ENCODE measurements around the gene RAB20.

DNA sequence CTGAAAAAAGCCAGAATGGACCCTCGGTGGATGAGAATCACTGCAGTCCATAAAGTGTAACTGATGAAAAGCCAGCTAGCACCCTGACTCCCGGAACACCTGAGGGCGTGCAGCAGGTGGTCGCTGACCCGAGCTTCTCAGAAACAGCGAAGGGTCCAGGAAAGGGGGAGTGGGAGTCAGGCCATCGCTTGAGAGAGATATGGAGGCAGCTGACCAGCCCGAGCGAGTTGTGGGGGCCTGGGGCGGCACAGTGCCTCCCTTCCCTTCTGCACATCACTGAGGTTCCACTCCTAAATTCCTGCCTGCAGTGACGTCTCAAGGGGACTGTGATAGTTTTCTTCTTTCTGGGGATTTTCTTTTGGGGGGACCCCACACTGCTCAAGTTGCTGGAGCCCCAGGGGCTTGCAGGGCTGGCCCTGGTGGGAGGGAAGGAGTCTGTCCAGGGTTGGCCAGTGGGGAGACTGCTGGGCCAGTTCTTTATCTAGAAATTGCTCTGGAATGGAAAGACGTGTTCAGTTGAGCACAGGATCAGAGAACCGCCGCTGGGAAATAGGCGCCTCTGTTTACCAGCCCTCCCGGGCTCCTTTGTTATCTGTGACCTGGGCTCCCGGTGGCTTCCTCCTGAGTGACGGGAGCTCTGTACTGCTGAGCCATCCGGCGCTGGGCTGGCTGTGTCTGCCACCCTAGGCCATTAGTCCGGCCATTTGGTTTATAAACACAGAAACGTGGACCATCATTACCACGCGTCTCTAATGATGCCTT is 71.3 kb downstream of the RAB20 start:
- TF ChIP-seq CTCF (IDR thresholded peaks at IDR 0.05 in 2 of 3, conservative IDR thresholded peaks at IDR 0.05 in 1 of 3; ENCODE audit: insufficient read depth in 2 of 3, low read depth in 1 of 3, low read length in 3 of 3) (no peak), ASH1L (IDR thresholded peaks at IDR 0.05; ENCODE audit: borderline replicate concordance, low read depth, partially characterized antibody) (no peak), EP300 (IDR thresholded peaks at IDR 0.05; ENCODE audit: low read length) (no peak), MLLT1 (IDR thresholded peaks at IDR 0.05) (no peak)
